GM12878 (cell line): ENCODE results near the gene EMSY. TPM values are rescaled to one million over a fixed set of nuclear protein-coding genes. Genes with fewer than 3 reads are reported as not detected.

Experiments used
- ATAC-seq: fragments of 200-7000 bp; cut with Tn5 transposase; 3 replicates; pipeline ENCODE4 v1.9.1; 2020; ENCODE audit warnings: mild to moderate bottlenecking, moderate library complexity
- BruUV-seq: library from RNA; stranded (reverse); fragments of 400-500 nt; replicated peaks from 2 replicates; lab custom pipeline; 2021; lab: Mats Ljungman, UMichigan
- CTCF ChIA-PET: fragments of 300-600 bp; sonication (Branson Sonifier 250); formaldehyde crosslinking; extraction: SDS; loops from one replicate; lab custom pipeline; 2021; ENCODE audit warnings: inconsistent platforms; lab: Yijun Ruan, JAX
- POLR2A ChIA-PET: fragments of 350-600 bp; formaldehyde crosslinking; extraction: SDS; loops from one replicate; lab custom pipeline; 2021; ENCODE audit warnings: inconsistent platforms; lab: Charles Lee
- RAD21 ChIA-PET: fragments of 300-600 bp; sonication (Branson Sonifier 250); formaldehyde crosslinking; loops from one replicate; lab custom pipeline; 2023; ENCODE audit warnings: antibody characterized with exemption; ENCODE audit not compliant: unreplicated experiment; lab: Charles Lee
- SMC1A ChIA-PET: fragments of 300-600 bp; sonication (Branson Sonifier 250); formaldehyde crosslinking; loops from one replicate; lab custom pipeline; 2023; ENCODE audit not compliant: unreplicated experiment, uncharacterized antibody; lab: Charles Lee
- DNase-seq: peaks from one replicate; pipeline ENCODE4 v3.0.0-alpha.2; 2011; ENCODE audit warnings: low read depth, low spot score
- FAIRE-seq: peaks from 3 replicates; lab custom pipeline; 2011; peaks lifted over from hg19 to GRCh38; lab: Jason Lieb, UNC
- H2AFZ ChIP-seq: 2 replicates; pipeline ENCODE4 v1.6.0; 2011; ENCODE audit warnings: low read depth, low read length, control low read depth; ENCODE audit not compliant: control insufficient read depth
- H3K27ac ChIP-seq: 2 replicates; pipeline ENCODE4 v1.5.1; 2011; ENCODE audit warnings: control low read depth; ENCODE audit not compliant: control insufficient read depth, insufficient read depth
- H3K27me3 ChIP-seq, 2 experiments: replicated peaks in 1 of 2; 2 replicates each; pipeline versions ENCODE4 v1.6.0 to v1.6.1; 2011; ENCODE audit warnings: low read length in 1 of 2; ENCODE audit not compliant: control insufficient read depth in 2 of 2, insufficient read depth in 2 of 2
- H3K36me3 ChIP-seq, 2 experiments: 2 replicates each; pipeline ENCODE4 v1.5.1; 2011; ENCODE audit warnings: low read length in 1 of 2; ENCODE audit not compliant: control insufficient read depth in 2 of 2, insufficient read depth in 2 of 2
- H3K4me1 ChIP-seq: 2 replicates; pipeline ENCODE4 v1.6.1; 2011; ENCODE audit warnings: mild to moderate bottlenecking, low read length, moderate library complexity, mixed read lengths; ENCODE audit not compliant: control insufficient read depth, insufficient read depth
- H3K4me2 ChIP-seq: 2 replicates; pipeline ENCODE4 v1.6.0; 2011; ENCODE audit warnings: control low read depth; ENCODE audit not compliant: control insufficient read depth, insufficient read depth
- H3K4me3 ChIP-seq: fragments of 200-600 bp; sonication (generic); 2 replicates; pipeline ENCODE4 v1.5.1; 2016
- H3K79me2 ChIP-seq: 2 replicates; pipeline ENCODE4 v1.6.0; 2011; ENCODE audit warnings: low read length; ENCODE audit not compliant: control insufficient read depth, insufficient read depth
- H3K9ac ChIP-seq: 2 replicates; pipeline ENCODE4 v1.8.0; 2011; ENCODE audit warnings: low read length, control low read depth, mixed read lengths; ENCODE audit not compliant: control insufficient read depth, insufficient read depth
- H3K9me3 ChIP-seq: replicated peaks from 3 replicates; pipeline ENCODE4 v1.5.1; 2011; ENCODE audit warnings: mild to moderate bottlenecking, low read length; ENCODE audit not compliant: control insufficient read depth, insufficient read depth
- H4K20me1 ChIP-seq: 2 replicates; pipeline ENCODE4 v1.6.0; 2011; ENCODE audit not compliant: control insufficient read depth, insufficient read depth
- BCL11A ChIP-seq: IDR thresholded peaks from 2 replicates; pipeline ENCODE4 v1.6.1; 2011; ENCODE audit warnings: low read depth, low read length
- CEBPZ ChIP-seq: fragments of 150-350 bp; IDR thresholded peaks from 2 replicates; pipeline ENCODE4 v1.6.1; 2016; ENCODE audit warnings: low read depth, low read length
- ELK1 ChIP-seq: IDR thresholded peaks from 2 replicates; pipeline ENCODE4 v1.6.1; 2012; ENCODE audit warnings: low read depth, low read length, improper control_type of control experiment
- HCFC1 ChIP-seq: fragments of 150-350 bp; IDR thresholded peaks from 2 replicates; pipeline ENCODE4 v1.6.1; 2014; ENCODE audit warnings: low read length
- ZBTB40 ChIP-seq: fragments of 450-650 bp; IDR thresholded peaks from 2 replicates; pipeline ENCODE4 v1.6.1; 2016; ENCODE audit warnings: mild to moderate bottlenecking, moderate library complexity, borderline replicate concordance
- ZNF622 ChIP-seq: fragments of 450-650 bp; IDR thresholded peaks from 2 replicates; pipeline ENCODE4 v1.6.1; 2017; ENCODE audit warnings: mild to moderate bottlenecking, inconsistent platforms
- WGBS: methylation state at CpG from one replicate; pipeline ENCODE4 v1.1.6; 2016; ENCODE audit warnings: low lambda C conversion rate; ENCODE audit not compliant: insufficient replicate concordance, insufficient coverage; ENCODE audit errors: missing lambda C conversion rate; 5-methylcytosine and 5-hydroxymethylcytosine counted together
- in situ Hi-C: fragments of 300-500 bp; cut with MboI; formaldehyde crosslinking; loops from 9 replicates; pipeline ENCODE4 v1.14.3; 2018; ENCODE audit warnings: mixed read lengths
- intact Hi-C: fragments of 100-400 bp; cut with micrococcal nuclease; formaldehyde crosslinking; loops from one replicate; pipeline ENCODE4 v1.14.2; 2022; ENCODE audit not compliant: unreplicated experiment
- polyA plus RNA-seq, 11 experiments: library from polyadenylated mRNA; depleted of rRNA in 4 of 11; unstranded in 6 of 11; stranded (reverse) in 5 of 11; fragments of >200 nt; fragmentation: Nextera tagmentation in 4 of 11; fragmentation: Illumina TruSeq in 1 of 11; extraction: Ambion mirVana in 4 of 11; extraction: Trizol in 1 of 11; gene quantifications; 1 replicate in 1 of 11; 2 replicates in 10 of 11; pipeline versions ENCODE4 v1.2.1 to v1.2.3, GENCODE V29; 2011 to 2016; ENCODE audit warnings: inconsistent platforms in 2 of 11, missing spikeins in 2 of 11, low read depth in 1 of 11
- total RNA-seq, 4 experiments: library from RNA; depleted of rRNA in 3 of 4; stranded (reverse); fragments of >200 nt in 3 of 4; fragmentation: Illumina TruSeq in 1 of 4; extraction: Trizol in 1 of 4; gene quantifications; 2 replicates each; pipeline versions ENCODE4 v1.2.1 to v1.2.3, GENCODE V29; 2013 to 2021

EMSY gene
- total and polyA plus RNA-seq, 10 of the 15 experiments (the other 5 are each of a cell fraction or from before 2014, with no cell fraction given): 9.3 to 26.9 (median 13.0) TPM

GRCh38 chr11:76558891-76559290, 114.1 kb downstream of the EMSY start:
- POLR2A ChIA-PET: no interaction called here
- FAIRE-seq: no peak
- 38% methylated on average over 1 of the region's 1 CpG for WGBS
- intact Hi-C loops: no loop called here
- H3K4me3 ChIP-seq: no peak overlapping the region
- no peak overlapping the region for H3K9ac ChIP-seq
- RAD21 ChIA-PET: no interaction called here
- no peak overlapping the region for H3K4me2 ChIP-seq
- SMC1A ChIA-PET: no interaction called here
- TF ChIP-seq ZBTB40 (no peak), CEBPZ (no peak), ZNF622 (no peak), HCFC1 (no peak), BCL11A (no peak), ELK1 (no peak)
- TF ChIP-seq, all 136 proteins: peak for 0
- BruUV-seq: no TSS peak
- Histone ChIP-seq H3K9me3 (no peaks in the 10 kb centered on the region), H3K4me1 (no peaks in the 10 kb centered on the region), H3K36me3 (no peaks in the 10 kb centered on the region), H3K27ac (no peak overlapping the region), H2AFZ (no peak overlapping the region), H4K20me1 (no peaks in the 10 kb centered on the region), H3K27me3 (peaks cover 0 to 3% of the 10 kb centered on the region in 2 experiments; a peak in 2 of 4 replicates), H3K79me2 (no peaks in the 10 kb centered on the region)
- CTCF ChIA-PET: no interaction called here
- no peak for ATAC-seq
- in situ Hi-C loops: no loop called here
- DNase-seq: no peak
